Fibroblast of skin of back (primary cell): Measurements from ENCODE around the gene TWSG1. TPM values are rescaled to one million over a fixed set of nuclear protein-coding genes. Genes with fewer than 3 reads are reported as not detected.
A peak's percentile ranks its signal among the peaks of the same experiment; 100 is the strongest.

Experiments used
- DNase-seq: peaks from one replicate; pipeline ENCODE4 v3.0.0-alpha.2; 2013
- polyA plus RNA-seq, 2 experiments: library from polyadenylated mRNA; unstranded; fragments of 120-200 nt; gene quantifications; one replicate each; pipeline ENCODE4 v1.2.1, GENCODE V29; 2013; ENCODE audit not compliant: insufficient read length in 2 of 2

The TWSG1 gene
- 76.9 TPM for polyA plus RNA-seq (2013, experiment 1 of 2; ENCODE audit: insufficient read length)
- polyA plus RNA-seq (2013, experiment 2 of 2; ENCODE audit: insufficient read length): 99.4 TPM

GRCh38 chr18:9334329-9334972, at the start of gene TWSG1:
TWSG1 (plus strand) TSS chr18:9334773; CDS start chr18:9337230, 2,457 bp downstream.
- DNase-seq: peak; percentile 96

- DNase-seq: no peak
Observed at GRCh38 chr18:9285604-9286003, 49.0 kb upstream of the TWSG1 start.

GRCh38 chr18:9287036-9287435, 47.5 kb upstream of the TWSG1 start:
- peak; percentile 5 for DNase-seq

- DNase-seq: no peak
Observed at GRCh38 chr18:9289698-9290097, 44.9 kb upstream of the TWSG1 start.

GRCh38 chr18:9290156-9290555, 44.4 kb upstream of the TWSG1 start:
- DNase-seq: no peak

GRCh38 chr18:9292047-9292446, 42.5 kb upstream of the TWSG1 start:
- no peak for DNase-seq

- DNase-seq: no peak
Observed at GRCh38 chr18:9293948-9294347, 40.6 kb upstream of the TWSG1 start.

- DNase-seq: no peak
Observed at GRCh38 chr18:9296233-9297006, 38.2 kb upstream of the TWSG1 start.

- no peak for DNase-seq
Observed at GRCh38 chr18:9297007-9297393, 37.6 kb upstream of the TWSG1 start.

- no peak for DNase-seq
Observed at GRCh38 chr18:9304388-9305070, 30.0 kb upstream of the TWSG1 start.

- DNase-seq: no peak
Observed at GRCh38 chr18:9319333-9319732, 15.2 kb upstream of the TWSG1 start.

- peak; percentile 80 for DNase-seq
Observed at GRCh38 chr18:9321017-9321452, 13.5 kb upstream of the TWSG1 start.

- no peak for DNase-seq
Observed at GRCh38 chr18:9321736-9322135, 12.8 kb upstream of the TWSG1 start.

GRCh38 chr18:9322744-9323143, 11.8 kb upstream of the TWSG1 start:
- DNase-seq: no peak

GRCh38 chr18:9323750-9324445, 10.7 kb upstream of the TWSG1 start:
- DNase-seq: no peak

- no peak for DNase-seq
Observed at GRCh38 chr18:9325716-9326115, 8.9 kb upstream of the TWSG1 start.

GRCh38 chr18:9328776-9329175, 5.8 kb upstream of the TWSG1 start:
- DNase-seq: no peak

- no peak for DNase-seq
Observed at GRCh38 chr18:9329471-9329870, 5.1 kb upstream of the TWSG1 start.

GRCh38 chr18:9330419-9330818, 4.2 kb upstream of the TWSG1 start:
- DNase-seq: no peak

GRCh38 chr18:9333441-9334328, 888 bp upstream of the TWSG1 start:
- no peak for DNase-seq

GRCh38 chr18:9334973-9335696, 562 bp downstream of the TWSG1 start:
- DNase-seq: no peak
